ENCODE data around the gene FBXW11.

DNA sequence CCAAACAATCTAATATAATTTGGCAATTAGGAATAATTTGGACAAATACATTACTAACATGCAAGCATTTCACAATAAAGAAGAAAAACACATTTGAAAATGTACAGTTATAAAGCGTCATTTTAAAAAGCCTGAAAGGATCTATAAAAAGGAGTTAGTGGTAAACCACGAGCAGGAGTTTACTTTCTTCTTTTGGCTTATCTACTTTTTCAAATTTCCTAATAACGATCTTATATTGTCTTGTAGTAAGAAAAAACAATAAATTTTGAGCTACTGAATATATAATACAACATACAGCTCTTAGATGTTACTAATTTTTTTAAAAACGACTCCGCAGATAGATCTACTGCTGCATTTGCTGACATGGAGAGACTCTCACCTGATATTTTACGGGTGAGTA, 141.0 kb downstream of the FBXW11 start:
- TF ChIP-seq, protein P1, sequence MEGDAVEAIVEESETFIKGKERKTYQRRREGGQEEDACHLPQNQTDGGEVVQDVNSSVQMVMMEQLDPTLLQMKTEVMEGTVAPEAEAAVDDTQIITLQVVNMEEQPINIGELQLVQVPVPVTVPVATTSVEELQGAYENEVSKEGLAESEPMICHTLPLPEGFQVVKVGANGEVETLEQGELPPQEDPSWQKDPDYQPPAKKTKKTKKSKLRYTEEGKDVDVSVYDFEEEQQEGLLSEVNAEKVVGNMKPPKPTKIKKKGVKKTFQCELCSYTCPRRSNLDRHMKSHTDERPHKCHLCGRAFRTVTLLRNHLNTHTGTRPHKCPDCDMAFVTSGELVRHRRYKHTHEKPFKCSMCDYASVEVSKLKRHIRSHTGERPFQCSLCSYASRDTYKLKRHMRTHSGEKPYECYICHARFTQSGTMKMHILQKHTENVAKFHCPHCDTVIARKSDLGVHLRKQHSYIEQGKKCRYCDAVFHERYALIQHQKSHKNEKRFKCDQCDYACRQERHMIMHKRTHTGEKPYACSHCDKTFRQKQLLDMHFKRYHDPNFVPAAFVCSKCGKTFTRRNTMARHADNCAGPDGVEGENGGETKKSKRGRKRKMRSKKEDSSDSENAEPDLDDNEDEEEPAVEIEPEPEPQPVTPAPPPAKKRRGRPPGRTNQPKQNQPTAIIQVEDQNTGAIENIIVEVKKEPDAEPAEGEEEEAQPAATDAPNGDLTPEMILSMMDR (IDR thresholded peaks at IDR 0.05), result no peak
- no peak for TF ChIP-seq ZFX (IDR thresholded peaks at IDR 0.05; ENCODE audit: borderline replicate concordance)
